HCT116 (cell line): ENCODE data around the gene OST4. TPM values are rescaled to one million over a fixed set of nuclear protein-coding genes. Genes with fewer than 3 reads are reported as not detected.

ENCODE experiments used
- ATAC-seq: fragments of 200-7000 bp; cut with Tn5 transposase; 2 replicates; pipeline ENCODE4 v1.9.1; 2020; ENCODE audit warnings: mild to moderate bottlenecking, moderate library complexity
- BruUV-seq: library from RNA; stranded (reverse); fragments of 400-500 nt; replicated peaks from 2 replicates; lab custom pipeline; 2021; lab: Mats Ljungman, UMichigan
- CTCF ChIA-PET: fragments of 300-600 bp; sonication (Branson Sonifier 250); formaldehyde crosslinking; loops from one replicate; lab custom pipeline; 2021; ENCODE audit warnings: antibody characterized with exemption; lab: Charles Lee
- POLR2A ChIA-PET: fragments of 300-600, 350-600 bp; sonication (Branson Sonifier 250); formaldehyde crosslinking; loops from one replicate; lab custom pipeline; 2021; ENCODE audit warnings: antibody characterized with exemption; lab: Charles Lee
- RAD21 ChIA-PET, 2 experiments: fragments of 300-600 bp; sonication (Branson Sonifier 250); formaldehyde crosslinking; loops; one replicate each; lab custom pipeline; 2023; ENCODE audit warnings: low total read pairs in 2 of 2; ENCODE audit not compliant: uncharacterized antibody in 2 of 2, unreplicated experiment in 2 of 2, low non-redundant PET in 1 of 2; lab: Charles Lee
- DNase-seq: peaks from one replicate; pipeline ENCODE4 v3.0.0-alpha.2; 2010; ENCODE audit warnings: low read depth, low spot score
- H2AFZ ChIP-seq: fragments of 200-600 bp; shearing (Covaris generic), sonication (generic); 2 replicates; pipeline ENCODE4 v1.6.1; 2017; ENCODE audit warnings: low read depth, mixed run types, mixed read lengths, antibody characterized with exemption, low read length; ENCODE audit not compliant: poor library complexity, severe bottlenecking
- H3K27ac ChIP-seq: 2 replicates; pipeline ENCODE4 v1.5.1; 2012; ENCODE audit warnings: low read depth, low read length
- H3K27me3 ChIP-seq: fragments of 200-600 bp; sonication (generic); 2 replicates; pipeline ENCODE4 v1.6.1; 2016; ENCODE audit warnings: mixed run types, low read length, mixed read lengths; ENCODE audit not compliant: insufficient read depth
- H3K36me3 ChIP-seq, 2 experiments: fragments of 200-500 bp in 1 of 2; fragments of 200-600 bp in 1 of 2; sonication (Bioruptor generic) in 1 of 2; sonication (generic) in 1 of 2; 2 replicates each; pipeline versions ENCODE4 v1.5.1 to v1.6.1; 2014 to 2016; ENCODE audit warnings: low read length in 2 of 2, inconsistent platforms in 1 of 2, mixed read lengths in 1 of 2, mixed run types in 1 of 2; ENCODE audit not compliant: insufficient read depth in 2 of 2, control insufficient read depth in 1 of 2
- H3K4me1 ChIP-seq, 2 experiments: fragments of 200-600 bp in 1 of 2; sonication (generic) in 1 of 2; 2 replicates each; pipeline versions ENCODE4 v1.5.1 to v1.6.1; 2012 to 2017; ENCODE audit warnings: low read length in 2 of 2, inconsistent platforms in 1 of 2, mild to moderate bottlenecking in 1 of 2, mixed read lengths in 1 of 2, mixed run types in 1 of 2, moderate library complexity in 1 of 2; ENCODE audit not compliant: insufficient read depth in 2 of 2, control insufficient read depth in 1 of 2
- H3K4me2 ChIP-seq: fragments of 200-600 bp; sonication (generic); 2 replicates; pipeline ENCODE4 v1.6.1; 2017; ENCODE audit warnings: mixed run types, low read length, mixed read lengths
- H3K4me3 ChIP-seq, 2 experiments: fragments of 200-600 bp in 1 of 2; sonication (generic) in 1 of 2; replicated peaks in 1 of 2; 2 replicates each; pipeline ENCODE4 v1.5.1; 2011 to 2016; ENCODE audit warnings: low read length in 2 of 2, control low read depth in 1 of 2, low read depth in 1 of 2, mild to moderate bottlenecking in 1 of 2, mixed read lengths in 1 of 2, mixed run types in 1 of 2
- H3K79me2 ChIP-seq: fragments of 200-600 bp; sonication (generic); 2 replicates; pipeline ENCODE4 v1.6.1; 2017; ENCODE audit warnings: mild to moderate bottlenecking, mixed run types, low read length, moderate library complexity, mixed read lengths; ENCODE audit not compliant: insufficient read depth
- H3K9ac ChIP-seq: fragments of 200-600 bp; sonication (generic); 2 replicates; pipeline ENCODE4 v1.6.1; 2016; ENCODE audit warnings: low read length, mixed read lengths
- H3K9me2 ChIP-seq: fragments of 200-600 bp; sonication (generic), shearing (Covaris generic); 2 replicates; pipeline ENCODE4 v1.6.1; 2017; ENCODE audit warnings: mixed run types, mild to moderate bottlenecking, moderate library complexity; ENCODE audit not compliant: insufficient read depth
- H3K9me3 ChIP-seq, 2 experiments: fragments of 200-500 bp in 1 of 2; fragments of 200-600 bp in 1 of 2; sonication (Bioruptor generic) in 1 of 2; sonication (generic) in 1 of 2; 2 replicates each; pipeline ENCODE4 v1.6.1; 2014 to 2017; ENCODE audit warnings: low read length in 2 of 2, mixed read lengths in 2 of 2, inconsistent platforms in 1 of 2, low read depth in 1 of 2, mild to moderate bottlenecking in 1 of 2, mixed run types in 1 of 2, moderate library complexity in 1 of 2; ENCODE audit not compliant: control insufficient read depth in 1 of 2, insufficient read depth in 1 of 2
- H4K20me1 ChIP-seq: fragments of 200-600 bp; sonication (generic), shearing (Covaris generic); 2 replicates; pipeline ENCODE4 v1.6.1; 2017; ENCODE audit warnings: mixed run types, mild to moderate bottlenecking, moderate library complexity; ENCODE audit not compliant: insufficient read depth
- CBX3 ChIP-seq: IDR thresholded peaks from 2 replicates; pipeline ENCODE4 v1.6.1; 2012; ENCODE audit warnings: low read depth
- CEBPB ChIP-seq: IDR thresholded peaks from 2 replicates; pipeline ENCODE4 v1.6.1; 2012; ENCODE audit warnings: low read depth
- EGR1 ChIP-seq: IDR thresholded peaks from 2 replicates; pipeline ENCODE4 v1.6.1; 2012; ENCODE audit warnings: low read depth
- ELF1 ChIP-seq: IDR thresholded peaks from 2 replicates; pipeline ENCODE4 v1.6.1; 2012; ENCODE audit warnings: low read depth, borderline replicate concordance
- EZH2 ChIP-seq: fragments of 200-600 bp; sonication (generic); IDR thresholded peaks from 2 replicates; pipeline ENCODE4 v1.6.1; 2017; ENCODE audit warnings: antibody characterized with exemption, mixed run types
- EZH2phosphoT487 ChIP-seq: fragments of 200-600 bp; IDR thresholded peaks from 2 replicates; pipeline ENCODE4 v1.6.1; 2018; ENCODE audit warnings: antibody characterized with exemption, borderline replicate concordance
- MAX ChIP-seq: IDR thresholded peaks from 2 replicates; pipeline ENCODE4 v1.6.1; 2012
- POLR2A ChIP-seq: IDR thresholded peaks from 2 replicates; pipeline ENCODE4 v1.7.0; 2011; ENCODE audit warnings: borderline replicate concordance; ENCODE audit not compliant: insufficient read depth, insufficient read length; ENCODE audit errors: extremely low read depth
- POLR2AphosphoS5 ChIP-seq: IDR thresholded peaks from 2 replicates; pipeline ENCODE4 v1.6.1; 2011; ENCODE audit warnings: mild to moderate bottlenecking, low read depth, low read length, moderate library complexity
- RAD21 ChIP-seq: IDR thresholded peaks from 2 replicates; pipeline ENCODE4 v1.6.1; 2012; ENCODE audit warnings: low read depth, mild to moderate bottlenecking
- REST ChIP-seq: IDR thresholded peaks from 2 replicates; pipeline ENCODE4 v1.6.1; 2012; ENCODE audit warnings: low read depth
- SP1 ChIP-seq: IDR thresholded peaks from 2 replicates; pipeline ENCODE4 v1.6.1; 2012; ENCODE audit warnings: low read depth
- ZFX ChIP-seq: fragments of 450-650 bp; IDR thresholded peaks from 2 replicates; pipeline ENCODE4 v1.6.1; 2017
- ZNF274 ChIP-seq: fragments of 200-500 bp; sonication (Bioruptor generic); IDR thresholded peaks from 2 replicates; pipeline ENCODE4 v1.6.1; 2014; ENCODE audit warnings: mild to moderate bottlenecking, low read depth, low read length, inconsistent platforms
- intact Hi-C: fragments of 100-400 bp; cut with micrococcal nuclease; formaldehyde crosslinking; loops from 2 replicates; pipeline ENCODE4 v1.10.0; 2022
- total RNA-seq: library from RNA; stranded (reverse); gene quantifications from one replicate; pipeline ENCODE4 v1.2.1, GENCODE V29; 2021; ENCODE audit not compliant: unreplicated experiment

Gene OST4
- total RNA-seq, 1 experiment from 2014 or later, result 187 TPM

GRCh38 chr2:27079233-27080139, 8.0 kb upstream of the OST4 start:
- intact Hi-C loops, result no loop called here
- no peak overlapping the region for H3K9ac ChIP-seq

More at GRCh38 chr2:27079233-27080139, 8.0 kb upstream of the OST4 start:
- RAD21 ChIA-PET, result no interaction called here
- Histone ChIP-seq H3K27ac (no peak overlapping the region), H3K4me2 (no peak overlapping the region), H3K4me3 (no peak overlapping the region), H3K79me2 (no peaks in the 10 kb centered on the region), H2AFZ (no peak overlapping the region), H3K9me2 (no peaks in the 10 kb centered on the region), H3K36me3 (no peaks in the 10 kb centered on the region), H3K9me3 (no peaks in the 10 kb centered on the region), H4K20me1 (no peaks in the 10 kb centered on the region), H3K27me3 (no peaks in the 10 kb centered on the region), H3K4me1 (peaks cover 8 to 16% of the 10 kb centered on the region in 2 experiments)
- TF ChIP-seq ELF1, result no peak
- no peak for TF ChIP-seq POLR2A
- no peak for TF ChIP-seq SP1
- TF ChIP-seq EZH2phosphoT487, result no peak
- no peak for TF ChIP-seq REST
- TF ChIP-seq POLR2AphosphoS5, result no peak
- TF ChIP-seq RAD21, result no peak
- TF ChIP-seq MAX, result no peak
- TF ChIP-seq EZH2, result no peak
- TF ChIP-seq EGR1, result no peak
- no peak for TF ChIP-seq CBX3
- no peak for TF ChIP-seq CEBPB
- TF ChIP-seq ZNF274, result no peak
- TF ChIP-seq ZFX, result no peak
- ATAC-seq (no peak), DNase-seq (no peak)
- no TSS peak for BruUV-seq
- CTCF ChIA-PET, result no interaction called here
- POLR2A ChIA-PET, result interaction anchor here (1.3 kb wide), 1 partner anchor 8 kb away, joined by 3 read pairs; the partner anchor contains the start of gene OST4
